GM21528 (cell line): ENCODE data around the gene TBX22.
"Not testable (repeated sequence)": the region's sequence is repeated elsewhere in the genome, so short reads cannot be mapped to it uniquely, and the experiment has no call there.

ENCODE experiments used
- ATAC-seq: cut with Tn5 transposase; IDR thresholded peaks from one replicate; pipeline ENCODE4 v1.9.1; 2021; ENCODE audit warnings: mild to moderate bottlenecking, moderate library complexity; ENCODE audit not compliant: unreplicated experiment, low FRiP score

The TBX22 gene, protein sequence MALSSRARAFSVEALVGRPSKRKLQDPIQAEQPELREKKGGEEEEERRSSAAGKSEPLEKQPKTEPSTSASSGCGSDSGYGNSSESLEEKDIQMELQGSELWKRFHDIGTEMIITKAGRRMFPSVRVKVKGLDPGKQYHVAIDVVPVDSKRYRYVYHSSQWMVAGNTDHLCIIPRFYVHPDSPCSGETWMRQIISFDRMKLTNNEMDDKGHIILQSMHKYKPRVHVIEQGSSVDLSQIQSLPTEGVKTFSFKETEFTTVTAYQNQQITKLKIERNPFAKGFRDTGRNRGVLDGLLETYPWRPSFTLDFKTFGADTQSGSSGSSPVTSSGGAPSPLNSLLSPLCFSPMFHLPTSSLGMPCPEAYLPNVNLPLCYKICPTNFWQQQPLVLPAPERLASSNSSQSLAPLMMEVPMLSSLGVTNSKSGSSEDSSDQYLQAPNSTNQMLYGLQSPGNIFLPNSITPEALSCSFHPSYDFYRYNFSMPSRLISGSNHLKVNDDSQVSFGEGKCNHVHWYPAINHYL

DNA sequence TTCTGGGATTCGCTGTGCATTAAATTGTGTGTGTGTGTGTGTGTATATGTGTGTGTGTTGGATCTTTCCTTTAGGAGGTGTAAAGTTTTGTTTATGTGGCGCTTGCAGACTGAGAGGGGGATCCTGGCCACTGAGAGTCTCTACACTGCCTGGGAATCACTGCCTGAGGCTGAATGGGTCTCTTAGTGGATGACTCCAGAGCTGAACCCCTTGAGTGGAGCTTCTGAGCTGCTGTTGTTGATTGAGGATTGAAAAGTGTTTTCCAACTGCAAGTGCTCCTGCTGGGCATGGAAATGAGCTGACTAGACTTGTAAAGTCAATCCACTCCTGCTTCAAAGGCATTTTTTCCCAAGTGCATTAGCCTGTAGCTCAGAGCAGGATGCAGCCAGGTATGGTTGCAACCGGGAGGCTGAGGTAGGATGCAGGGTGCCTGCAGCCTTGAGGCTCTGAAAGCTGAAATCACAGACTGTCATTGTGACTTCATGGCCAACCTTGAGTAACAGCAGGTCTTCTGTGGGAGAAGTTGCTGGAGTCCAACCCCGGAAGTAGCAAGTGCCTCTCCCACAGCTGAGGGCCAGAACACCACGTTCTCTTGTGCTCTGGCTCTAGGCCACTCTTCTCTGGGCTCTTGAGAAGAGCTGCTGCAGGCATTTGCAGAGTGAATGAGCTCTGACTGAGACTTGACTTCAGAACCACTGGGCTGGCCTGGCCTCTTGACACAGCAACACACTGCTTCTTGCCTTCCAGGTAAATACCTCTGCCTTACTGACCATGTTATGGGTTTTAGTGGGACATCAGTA lies at the start of gene TBX22:
TSS of gene TBX22 (plus strand) at position 613 of the 800 bp plus-strand sequence. CDS start 7,517 bp downstream, outside the sequence.
- ATAC-seq = no peak

DNA sequence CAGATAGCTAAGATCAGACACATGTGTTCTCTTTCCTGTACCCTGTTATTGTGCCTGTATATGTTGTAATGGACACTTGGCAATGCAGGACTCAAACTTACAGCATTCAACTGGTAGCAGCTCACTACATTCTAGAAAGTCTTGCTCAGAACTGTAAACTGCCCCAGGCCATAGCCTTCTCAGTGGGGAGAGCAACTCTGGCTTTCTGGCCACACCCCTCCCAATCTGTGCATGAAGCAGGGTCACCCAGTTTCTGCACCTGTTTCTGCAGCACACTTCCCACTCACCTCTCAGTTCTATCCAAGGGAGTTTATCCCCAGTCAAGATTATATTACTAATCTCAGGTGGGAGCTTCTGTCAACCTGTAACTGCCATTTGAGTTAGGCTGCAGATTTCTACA lies 38.9 kb upstream of the TBX22 start:
- ATAC-seq = no peak

DNA sequence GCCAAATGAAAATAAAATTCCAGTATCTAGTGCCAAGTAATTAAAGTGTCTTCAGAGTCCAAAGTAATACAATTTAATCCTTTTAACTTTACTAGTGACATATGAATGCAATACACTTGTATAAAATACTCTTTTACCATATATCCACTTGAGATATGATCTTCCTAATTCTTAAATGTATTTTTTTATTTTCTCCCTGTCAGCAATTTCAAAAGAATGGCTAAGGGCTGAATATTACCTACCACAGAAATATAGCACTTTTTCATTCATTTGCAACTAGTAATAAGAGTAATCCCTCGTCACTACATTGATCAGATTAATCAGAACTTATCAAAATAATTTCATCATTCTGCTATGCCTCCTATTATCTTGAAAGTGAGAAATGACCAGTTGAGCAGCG lies 10.1 kb upstream of the TBX22 start:
- no peak for ATAC-seq

DNA sequence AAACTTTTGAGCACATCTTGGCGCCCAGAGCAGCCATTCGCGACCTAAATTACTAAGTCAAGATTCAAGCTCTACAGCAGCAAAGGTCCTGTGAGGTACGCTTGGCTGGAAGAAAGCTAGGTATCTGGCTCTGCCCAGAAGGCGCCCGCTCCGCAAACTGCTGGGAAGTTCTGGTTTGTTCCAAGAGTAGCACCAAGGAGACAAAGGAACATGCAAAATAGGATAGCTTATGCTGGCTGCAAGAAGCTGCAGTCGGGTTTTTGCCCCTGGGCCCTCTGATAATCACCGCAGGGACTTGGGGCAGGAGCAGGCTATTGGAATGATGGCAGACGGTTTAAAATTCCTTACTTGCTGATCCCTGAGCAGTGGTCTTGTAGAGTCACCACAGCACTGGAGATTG lies 3.0 kb upstream of the TBX22 start:
- ATAC-seq = no peak

DNA sequence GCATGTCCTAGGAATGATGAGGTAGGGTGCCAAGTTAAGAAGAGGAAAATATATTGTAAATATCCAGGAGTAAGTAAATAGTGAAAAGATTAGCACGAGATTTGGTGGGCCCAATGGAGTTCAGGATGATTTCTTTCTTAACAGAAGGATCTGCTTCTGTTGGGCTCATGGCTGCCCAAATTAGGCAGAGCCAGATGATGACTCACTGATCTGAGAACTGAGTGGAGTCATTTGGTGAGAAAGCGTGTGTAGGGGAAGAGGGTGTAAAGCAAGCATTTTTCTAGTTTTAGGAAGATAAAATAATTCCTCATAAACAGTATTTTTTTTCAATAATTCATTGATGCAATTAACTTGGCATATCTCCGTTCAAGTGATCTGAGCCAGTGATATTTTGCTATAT lies 1.6 kb downstream of the TBX22 start:
- no peak for ATAC-seq

DNA sequence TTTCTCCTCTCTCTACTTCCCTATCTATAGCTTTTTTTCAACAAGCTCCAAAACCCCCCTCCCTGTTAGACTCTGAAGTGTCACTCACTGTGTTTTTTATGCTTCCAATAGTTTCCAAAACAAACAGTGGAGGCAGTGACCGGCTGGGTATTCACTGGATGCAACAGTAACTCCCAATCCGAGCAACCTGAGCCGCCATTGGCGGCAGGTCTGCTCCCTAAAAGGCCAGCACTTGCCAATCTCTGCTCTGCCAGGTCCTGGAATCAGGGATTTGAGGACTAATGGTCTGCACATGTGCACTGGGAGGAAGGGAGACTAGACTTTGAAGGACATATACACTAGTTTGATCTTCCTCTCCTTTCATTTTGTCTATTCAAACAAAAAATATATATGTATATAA lies 7.1 kb downstream of the TBX22 start:
- ATAC-seq = no peak

DNA sequence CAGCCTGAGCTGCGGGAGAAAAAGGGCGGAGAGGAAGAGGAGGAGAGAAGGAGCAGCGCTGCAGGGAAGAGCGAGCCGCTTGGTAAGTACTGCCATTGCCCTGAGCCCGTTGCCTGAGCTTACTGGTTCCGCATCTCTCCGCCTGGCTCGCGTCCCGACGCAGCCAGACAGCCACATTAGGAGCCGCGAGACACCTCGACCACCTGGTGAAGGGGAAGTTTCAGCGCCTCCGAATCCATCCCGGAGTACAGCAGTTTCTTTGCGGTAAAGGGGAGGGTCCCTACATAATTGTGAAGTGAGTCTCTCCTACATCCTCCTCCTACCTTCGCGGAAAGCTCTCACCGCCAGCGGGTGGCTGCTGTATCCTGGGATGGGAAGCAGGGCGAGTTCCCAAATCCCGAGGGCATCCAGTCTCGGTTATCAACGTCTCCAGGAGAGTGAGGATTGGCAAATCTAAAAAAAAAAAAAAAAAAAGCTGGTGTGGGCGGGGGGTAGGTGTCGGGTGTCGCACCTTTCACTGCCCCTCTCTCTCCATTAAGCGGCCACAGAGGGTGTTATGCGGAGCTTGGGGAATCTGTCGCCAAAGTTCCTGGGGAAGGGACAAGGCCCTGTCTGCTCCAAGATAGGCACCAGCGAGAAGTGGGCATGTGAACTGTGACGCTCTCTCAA lies 7.9 kb downstream of the TBX22 start:
- no peak for ATAC-seq

DNA sequence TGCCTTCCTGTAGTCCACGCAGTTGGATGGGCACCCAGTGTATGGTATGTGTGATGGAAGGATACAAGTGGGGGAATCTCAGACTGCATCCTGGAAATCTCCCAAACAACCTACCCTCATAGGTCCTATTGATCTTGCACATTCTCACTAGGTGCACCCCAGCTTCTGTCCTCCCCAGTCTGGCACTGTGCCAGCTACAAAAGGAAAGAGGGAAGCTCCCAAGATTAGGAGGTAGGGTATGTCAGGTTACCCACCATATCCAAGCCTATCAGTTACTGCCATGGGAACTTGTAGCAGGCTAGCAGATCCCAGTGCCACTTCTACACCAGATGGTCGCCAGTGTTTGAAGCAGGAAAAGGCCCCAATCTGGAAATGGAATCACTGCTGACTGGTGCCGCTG lies 11.6 kb downstream of the TBX22 start:
- ATAC-seq = no peak

DNA sequence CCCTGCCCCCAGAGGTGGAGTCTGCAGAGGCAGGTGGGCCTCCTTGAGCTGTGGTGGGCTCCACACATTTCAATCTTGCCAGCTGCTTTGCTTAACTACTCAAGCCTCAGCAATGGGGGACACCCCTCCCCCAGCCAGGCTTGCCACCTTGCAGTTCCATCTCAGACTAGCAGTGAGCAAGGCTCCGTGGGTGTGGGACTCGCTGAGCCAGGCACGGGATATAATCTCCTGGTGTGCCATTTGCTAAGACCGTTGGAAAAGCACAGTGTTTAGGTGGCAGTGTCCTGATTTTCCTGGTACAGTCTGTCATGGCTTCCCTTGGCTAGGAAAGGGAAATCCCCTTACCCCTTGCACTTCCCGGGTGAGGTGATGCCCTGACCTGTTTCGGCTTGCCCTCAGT lies 51.6 kb downstream of the TBX22 start:
- ATAC-seq = not testable (repeated sequence)

DNA sequence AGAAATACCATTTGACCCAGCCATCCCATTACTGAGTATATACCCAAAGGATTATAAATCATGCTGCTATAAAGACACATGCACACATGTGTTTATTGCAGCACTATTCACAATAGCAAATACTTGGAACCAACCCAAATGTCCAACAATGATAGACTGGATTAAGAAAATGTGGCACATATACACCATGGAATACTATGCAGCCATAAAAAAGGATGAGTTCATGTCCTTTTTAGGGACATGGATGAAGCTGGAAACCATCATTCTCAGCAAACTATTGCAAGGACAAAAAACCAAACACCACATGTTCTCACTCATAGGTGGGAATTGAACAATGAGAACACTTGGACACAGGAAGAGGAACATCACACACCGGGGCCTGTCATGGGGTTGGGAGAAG lies 61.1 kb downstream of the TBX22 start:
- ATAC-seq = not testable (repeated sequence)
